Measurements from ENCODE around the gene FN1.

Gene FN1

GRCh38 chr2:215439980-215440512, 4.2 kb upstream of the FN1 start:
- no peak overlapping the region for H3K27ac ChIP-seq (ENCODE audit: low read depth, low read length)
- no peaks in the 10 kb centered on the region for H3K36me3 ChIP-seq (ENCODE audit: control insufficient read depth, insufficient read depth, low read length)
- no peak overlapping the region for H3K9ac ChIP-seq (ENCODE audit: low read length)
- H3K9me3 ChIP-seq (ENCODE audit: control insufficient read depth, insufficient read depth, low read depth, low read length), result no peaks in the 10 kb centered on the region
- peaks cover 10% of the 10 kb centered on the region for H3K4me1 ChIP-seq (ENCODE audit: control insufficient read depth, insufficient read depth, low read length)
- no peaks in the 10 kb centered on the region for H3K27me3 ChIP-seq (ENCODE audit: control insufficient read depth, insufficient read depth, low read length)
- H3K4me3 ChIP-seq (ENCODE audit: low read depth, low read length), result no peak overlapping the region

DNA sequence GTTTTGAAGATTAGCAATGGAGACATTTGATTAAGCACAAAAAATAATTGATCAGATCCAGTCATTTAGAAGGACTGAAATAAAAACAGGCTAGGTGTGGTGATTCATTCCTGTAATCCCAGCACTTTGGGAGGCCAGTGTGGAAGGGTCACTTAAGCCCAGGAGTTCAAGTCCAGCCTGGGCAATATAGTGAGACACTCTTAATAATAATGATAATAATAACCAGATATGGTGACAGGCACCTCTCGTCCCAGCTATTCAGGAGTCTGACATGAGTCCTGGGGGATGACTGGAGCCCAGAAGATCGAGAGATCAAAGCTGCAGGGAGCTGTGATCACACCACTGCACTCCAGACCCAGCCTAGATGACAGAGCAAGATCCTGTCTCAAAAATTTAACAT, 3.5 kb upstream of the FN1 start:
- Histone ChIP-seq H3K27ac (ENCODE audit: low read depth, low read length) (no peak overlapping the region), H3K4me3 (ENCODE audit: low read depth, low read length) (no peak overlapping the region), H3K4me1 (ENCODE audit: control insufficient read depth, insufficient read depth, low read length) (peaks cover 14% of the 10 kb centered on the region), H3K9ac (ENCODE audit: low read length) (no peak overlapping the region), H3K27me3 (ENCODE audit: control insufficient read depth, insufficient read depth, low read length) (no peaks in the 10 kb centered on the region), H3K9me3 (ENCODE audit: control insufficient read depth, insufficient read depth, low read depth, low read length) (no peaks in the 10 kb centered on the region), H3K36me3 (ENCODE audit: control insufficient read depth, insufficient read depth, low read length) (no peaks in the 10 kb centered on the region)

DNA sequence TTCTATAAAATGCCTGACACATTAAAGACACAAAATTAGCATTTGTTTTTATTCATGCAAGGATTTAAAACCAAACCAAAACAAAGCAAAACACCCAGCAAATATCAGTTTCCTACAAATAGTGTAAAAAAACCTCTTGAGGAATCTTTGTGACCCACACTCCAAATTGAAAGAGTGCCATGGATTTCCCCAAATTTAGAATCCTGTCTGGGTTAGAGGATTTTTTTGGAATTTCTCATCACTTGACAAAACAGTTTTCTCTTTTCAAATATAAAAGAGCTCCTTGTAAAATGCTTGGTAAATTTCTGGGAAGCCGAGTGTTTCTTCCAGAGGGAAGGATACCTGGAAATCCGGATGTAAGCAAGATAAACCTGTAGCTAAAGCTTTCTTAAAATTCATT, 1.7 kb upstream of the FN1 start:
- no peak overlapping the region; the same call in 1 of the 2 replicates for H3K27ac ChIP-seq (ENCODE audit: low read depth, low read length)
- H3K9ac ChIP-seq (ENCODE audit: low read length), result no peak overlapping the region
- H3K4me1 ChIP-seq (ENCODE audit: control insufficient read depth, insufficient read depth, low read length), result peaks cover 14% of the 10 kb centered on the region
- H3K36me3 ChIP-seq (ENCODE audit: control insufficient read depth, insufficient read depth, low read length), result peaks cover 10% of the 10 kb centered on the region
- H3K4me3 ChIP-seq (ENCODE audit: low read depth, low read length), result peak overlapping the region; percentile 67
- H3K27me3 ChIP-seq (ENCODE audit: control insufficient read depth, insufficient read depth, low read length), result no peaks in the 10 kb centered on the region
- H3K9me3 ChIP-seq (ENCODE audit: control insufficient read depth, insufficient read depth, low read depth, low read length), result no peaks in the 10 kb centered on the region

GRCh38 chr2:215436705-215437565, 1.1 kb upstream of the FN1 start:
- Histone ChIP-seq H3K27me3 (ENCODE audit: control insufficient read depth, insufficient read depth, low read length) (no peaks in the 10 kb centered on the region), H3K4me3 (ENCODE audit: low read depth, low read length) (peak overlapping the region; percentile 67), H3K36me3 (ENCODE audit: control insufficient read depth, insufficient read depth, low read length) (peaks cover 17% of the 10 kb centered on the region), H3K4me1 (ENCODE audit: control insufficient read depth, insufficient read depth, low read length) (peaks cover 14% of the 10 kb centered on the region), H3K9ac (ENCODE audit: low read length) (peak overlapping the region; percentile 89), H3K9me3 (ENCODE audit: control insufficient read depth, insufficient read depth, low read depth, low read length) (no peaks in the 10 kb centered on the region), H3K27ac (ENCODE audit: low read depth, low read length) (peak overlapping the region; percentile 89)

GRCh38 chr2:215435280-215435869, 493 bp downstream of the FN1 start:
- no peaks in the 10 kb centered on the region for H3K27me3 ChIP-seq (ENCODE audit: control insufficient read depth, insufficient read depth, low read length)
- H3K9me3 ChIP-seq (ENCODE audit: control insufficient read depth, insufficient read depth, low read depth, low read length), result no peaks in the 10 kb centered on the region
- H3K36me3 ChIP-seq (ENCODE audit: control insufficient read depth, insufficient read depth, low read length), result peaks cover 29% of the 10 kb centered on the region
- H3K4me1 ChIP-seq (ENCODE audit: control insufficient read depth, insufficient read depth, low read length), result peaks cover 14% of the 10 kb centered on the region
- peak overlapping the region; percentile 67 for H3K4me3 ChIP-seq (ENCODE audit: low read depth, low read length)
- H3K9ac ChIP-seq (ENCODE audit: low read length), result peak overlapping the region; percentile 76
- H3K27ac ChIP-seq (ENCODE audit: low read depth, low read length), result no peak overlapping the region; the same call in 1 of the 2 replicates

DNA sequence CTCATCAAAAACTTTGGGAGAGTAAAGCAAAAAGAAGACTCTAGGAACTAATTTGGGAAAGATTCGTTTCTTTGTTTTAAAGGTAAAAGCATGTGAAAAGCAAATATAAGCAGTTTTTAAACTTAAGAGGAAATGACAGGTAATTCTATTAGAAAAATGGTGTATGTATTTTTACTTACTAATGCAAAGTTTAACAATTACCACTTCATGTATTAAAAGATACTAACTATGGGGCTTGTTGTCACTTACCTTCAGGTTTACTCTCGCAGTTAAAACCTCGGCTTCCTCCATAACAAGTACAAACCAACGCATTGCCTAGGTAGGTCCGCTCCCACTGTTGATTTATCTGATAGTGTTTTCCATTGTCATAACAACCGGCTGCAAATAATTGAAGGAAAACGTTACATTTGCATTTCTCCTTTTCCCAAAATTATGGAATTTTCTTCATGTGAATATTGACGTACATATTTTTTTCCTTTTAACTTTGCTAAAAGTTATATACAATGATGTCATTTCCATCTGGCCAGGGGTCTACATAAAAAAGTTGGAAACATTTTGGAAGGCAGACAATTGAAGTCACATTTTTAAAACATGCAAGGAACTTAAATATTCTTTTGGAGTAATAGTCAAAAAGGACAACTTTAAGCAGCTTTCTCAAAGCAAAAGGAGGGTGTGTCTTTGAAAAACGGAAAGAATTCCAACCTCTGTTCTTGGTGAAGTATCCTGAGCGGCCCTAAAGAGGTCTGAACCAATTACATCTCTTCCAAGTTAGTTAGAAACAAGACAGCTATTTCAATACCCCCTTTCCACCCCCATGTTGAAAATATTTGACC, 1.2 kb downstream of the FN1 start:
- H3K9ac ChIP-seq (ENCODE audit: low read length), result peak overlapping the region; percentile 76
- H3K4me3 ChIP-seq (ENCODE audit: low read depth, low read length), result peak overlapping the region; percentile 67
- H3K36me3 ChIP-seq (ENCODE audit: control insufficient read depth, insufficient read depth, low read length), result peaks cover 36% of the 10 kb centered on the region
- H3K27ac ChIP-seq (ENCODE audit: low read depth, low read length), result no peak overlapping the region
- no peaks in the 10 kb centered on the region for H3K27me3 ChIP-seq (ENCODE audit: control insufficient read depth, insufficient read depth, low read length)
- H3K4me1 ChIP-seq (ENCODE audit: control insufficient read depth, insufficient read depth, low read length), result peaks cover 14% of the 10 kb centered on the region
- no peaks in the 10 kb centered on the region for H3K9me3 ChIP-seq (ENCODE audit: control insufficient read depth, insufficient read depth, low read depth, low read length)

DNA sequence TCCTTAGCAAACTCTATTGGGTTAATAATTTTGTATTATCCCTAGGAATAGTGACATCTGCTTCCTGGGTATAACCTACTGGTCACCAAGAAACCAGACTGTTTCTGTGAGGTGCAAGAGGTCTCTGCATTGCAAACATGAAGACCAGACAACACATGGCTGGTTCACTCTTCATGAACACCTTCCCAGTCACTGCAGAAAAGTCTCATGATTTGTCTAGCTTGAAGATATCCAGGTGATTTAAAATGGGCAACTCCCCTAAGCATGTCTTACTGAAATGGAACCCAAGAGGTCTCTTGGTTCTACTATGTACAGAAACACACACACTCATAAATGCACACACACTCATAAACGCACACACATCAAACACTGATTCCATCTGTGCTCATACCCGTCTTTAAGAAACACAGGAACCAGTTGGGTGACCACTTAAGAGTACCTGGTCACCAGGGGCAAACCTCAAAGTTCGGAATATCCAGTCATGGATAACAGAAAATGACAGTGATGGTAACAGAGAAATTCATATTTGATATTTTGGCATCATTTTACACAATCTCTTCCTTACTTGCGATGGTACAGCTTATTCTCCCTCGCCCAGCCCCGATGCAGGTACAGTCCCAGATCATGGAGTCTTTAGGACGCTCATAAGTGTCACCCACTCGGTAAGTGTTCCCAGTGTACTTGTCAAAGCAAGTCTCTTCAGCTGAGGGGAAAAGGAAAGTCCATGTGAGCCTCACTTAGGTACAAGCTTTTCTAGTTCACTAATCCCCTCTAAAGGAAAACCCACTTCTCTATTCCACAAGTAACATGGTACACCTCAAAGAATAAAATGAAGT, 2.9 kb downstream of the FN1 start:
- no peak overlapping the region for H3K27ac ChIP-seq (ENCODE audit: low read depth, low read length)
- peaks cover 13% of the 10 kb centered on the region for H3K4me1 ChIP-seq (ENCODE audit: control insufficient read depth, insufficient read depth, low read length)

GRCh38 chr2:215431778-215432758, 3.8 kb downstream of the FN1 start:
- peaks cover 59% of the 10 kb centered on the region for H3K36me3 ChIP-seq (ENCODE audit: control insufficient read depth, insufficient read depth, low read length)
- no peaks in the 10 kb centered on the region for H3K9me3 ChIP-seq (ENCODE audit: control insufficient read depth, insufficient read depth, low read depth, low read length)
- H3K4me1 ChIP-seq (ENCODE audit: control insufficient read depth, insufficient read depth, low read length), result peaks cover 4% of the 10 kb centered on the region
- no peak overlapping the region for H3K9ac ChIP-seq (ENCODE audit: low read length)
- H3K27ac ChIP-seq (ENCODE audit: low read depth, low read length), result no peak overlapping the region
- H3K27me3 ChIP-seq (ENCODE audit: control insufficient read depth, insufficient read depth, low read length), result no peaks in the 10 kb centered on the region
- H3K4me3 ChIP-seq (ENCODE audit: low read depth, low read length), result no peak overlapping the region; the same call in 1 of the 2 replicates

More for the DNA sequence above, 2.9 kb downstream of the FN1 start:
- Histone ChIP-seq H3K9me3 (ENCODE audit: control insufficient read depth, insufficient read depth, low read depth, low read length) (no peaks in the 10 kb centered on the region), H3K4me3 (ENCODE audit: low read depth, low read length) (no peak overlapping the region; the same call in 1 of the 2 replicates), H3K36me3 (ENCODE audit: control insufficient read depth, insufficient read depth, low read length) (peaks cover 50% of the 10 kb centered on the region), H3K27me3 (ENCODE audit: control insufficient read depth, insufficient read depth, low read length) (no peaks in the 10 kb centered on the region), H3K9ac (ENCODE audit: low read length) (no peak overlapping the region)

GRCh38 chr2:215431290-215431689, 4.6 kb downstream of the FN1 start:
- Histone ChIP-seq H3K27me3 (ENCODE audit: control insufficient read depth, insufficient read depth, low read length) (no peaks in the 10 kb centered on the region), H3K9ac (ENCODE audit: low read length) (no peak overlapping the region), H3K36me3 (ENCODE audit: control insufficient read depth, insufficient read depth, low read length) (peaks cover 63% of the 10 kb centered on the region), H3K4me1 (ENCODE audit: control insufficient read depth, insufficient read depth, low read length) (peaks cover 4% of the 10 kb centered on the region; the same call in 1 of the 2 replicates), H3K4me3 (ENCODE audit: low read depth, low read length) (no peak overlapping the region), H3K27ac (ENCODE audit: low read depth, low read length) (no peak overlapping the region), H3K9me3 (ENCODE audit: control insufficient read depth, insufficient read depth, low read depth, low read length) (no peaks in the 10 kb centered on the region)

Data from HUES6 (cell line).